IMR-90 (cell line): ENCODE data around the gene MLXIPL. TPM values are rescaled to one million over a fixed set of nuclear protein-coding genes. Genes with fewer than 3 reads are reported as not detected.

ENCODE experiments used
- ATAC-seq: fragments of 200-7000 bp; cut with Tn5 transposase; 2 replicates; pipeline ENCODE4 v1.9.1; 2020; ENCODE audit warnings: low read depth, mild to moderate bottlenecking, moderate library complexity
- BruUV-seq: library from RNA; stranded (reverse); fragments of 400-500 nt; replicated peaks from 2 replicates; lab custom pipeline; 2021; lab: Mats Ljungman, UMichigan
- CTCF ChIA-PET: fragments of 300-600 bp; formaldehyde crosslinking; extraction: SDS; loops from one replicate; lab custom pipeline; 2021; ENCODE audit warnings: antibody characterized with exemption; lab: Yijun Ruan, JAX
- POLR2A ChIA-PET: fragments of 300-600 bp; sonication (Branson Sonifier 250); formaldehyde crosslinking; loops from one replicate; lab custom pipeline; 2022; ENCODE audit warnings: antibody characterized with exemption; ENCODE audit not compliant: unreplicated experiment; lab: Charles Lee
- DNase-seq: peaks from one replicate; pipeline ENCODE4 v3.0.0; 2013
- H2AFZ ChIP-seq: replicated peaks from 2 replicates; pipeline ENCODE3; 2013; ENCODE audit warnings: low read length, mild to moderate bottlenecking; ENCODE audit not compliant: poor library complexity
- H2AK5ac ChIP-seq: 2 replicates; pipeline ENCODE4 v1.6.1; 2013; ENCODE audit warnings: low read depth, low read length, inconsistent platforms
- H2AK9ac ChIP-seq: replicated peaks from 2 replicates; pipeline ENCODE3; 2013; ENCODE audit warnings: mild to moderate bottlenecking, low read depth, low read length, moderate library complexity; ENCODE audit not compliant: poor library complexity
- H2BK120ac ChIP-seq: 2 replicates; pipeline ENCODE4 v1.6.1; 2013; ENCODE audit warnings: low read depth, low read length, inconsistent platforms
- H2BK15ac ChIP-seq: 3 replicates; pipeline ENCODE4 v1.6.1; 2013; ENCODE audit warnings: low read depth, low read length, inconsistent platforms
- H2BK20ac ChIP-seq: 2 replicates; pipeline ENCODE4 v1.6.1; 2013; ENCODE audit warnings: low read depth, mild to moderate bottlenecking, inconsistent platforms, low read length, moderate library complexity
- H2BK5ac ChIP-seq: 2 replicates; pipeline ENCODE4 v1.6.1; 2013; ENCODE audit warnings: mild to moderate bottlenecking, low read depth, low read length, inconsistent platforms; ENCODE audit not compliant: poor library complexity, severe bottlenecking
- H3K14ac ChIP-seq: replicated peaks from 2 replicates; pipeline ENCODE4 v1.6.1; 2013; ENCODE audit warnings: low read depth, low read length, inconsistent platforms
- H3K18ac ChIP-seq: 2 replicates; pipeline ENCODE4 v1.6.1; 2013; ENCODE audit warnings: low read depth, low read length, control low read depth
- H3K23ac ChIP-seq: 2 replicates; pipeline ENCODE4 v1.6.1; 2013; ENCODE audit warnings: low read depth, low read length, inconsistent platforms
- H3K27ac ChIP-seq: 2 replicates; pipeline ENCODE4 v1.5.1; 2013; ENCODE audit warnings: mild to moderate bottlenecking, control low read depth, low read length; ENCODE audit not compliant: insufficient read depth
- H3K27me3 ChIP-seq: 2 replicates; pipeline ENCODE4 v1.6.1; 2013; ENCODE audit warnings: low read length; ENCODE audit not compliant: control insufficient read depth, insufficient read depth
- H3K36me3 ChIP-seq: 2 replicates; pipeline ENCODE4 v1.6.1; 2013; ENCODE audit warnings: low read length, mixed read lengths; ENCODE audit not compliant: control insufficient read depth, insufficient read depth
- H3K4ac ChIP-seq: 2 replicates; pipeline ENCODE4 v1.6.1; 2013; ENCODE audit warnings: low read depth, low read length, inconsistent platforms
- H3K4me1 ChIP-seq: 2 replicates; pipeline ENCODE4 v1.6.1; 2013; ENCODE audit warnings: low read length, mixed read lengths; ENCODE audit not compliant: control insufficient read depth, insufficient read depth
- H3K4me2 ChIP-seq: 2 replicates; pipeline ENCODE4 v1.6.1; 2013; ENCODE audit warnings: low read depth, mild to moderate bottlenecking, control low read depth, low read length, moderate library complexity
- H3K4me3 ChIP-seq: 2 replicates; pipeline ENCODE4 v1.5.1; 2013; ENCODE audit warnings: low read depth, mild to moderate bottlenecking, control low read depth, low read length, moderate library complexity; ENCODE audit not compliant: insufficient read depth
- H3K56ac ChIP-seq: 2 replicates; pipeline ENCODE4 v1.6.1; 2013; ENCODE audit warnings: low read length, inconsistent platforms; ENCODE audit not compliant: insufficient read depth; ENCODE audit errors: extremely low read depth
- H3K79me1 ChIP-seq, 2 experiments: 2 replicates each; pipeline ENCODE4 v1.6.1; 2013; ENCODE audit warnings: low read length in 2 of 2, inconsistent platforms in 1 of 2, low read depth in 1 of 2
- H3K9ac ChIP-seq: 2 replicates; pipeline ENCODE4 v1.6.1; 2013; ENCODE audit warnings: low read depth, low read length, control low read depth
- H3K9me1 ChIP-seq: 2 replicates; pipeline ENCODE4 v1.6.1; 2013; ENCODE audit warnings: low read length, inconsistent platforms; ENCODE audit not compliant: insufficient read depth
- H3K9me3 ChIP-seq: 2 replicates; pipeline ENCODE4 v1.6.1; 2013; ENCODE audit warnings: low read length; ENCODE audit not compliant: control insufficient read depth, insufficient read depth
- H4K20me1 ChIP-seq: 2 replicates; pipeline ENCODE4 v1.6.1; 2013; ENCODE audit warnings: low read length, inconsistent platforms; ENCODE audit not compliant: insufficient read depth
- H4K5ac ChIP-seq: 2 replicates; pipeline ENCODE4 v1.6.1; 2013; ENCODE audit warnings: mild to moderate bottlenecking, low read depth, low read length, control low read depth
- H4K8ac ChIP-seq, 2 experiments: 2 replicates each; pipeline ENCODE4 v1.6.1; 2013; ENCODE audit warnings: low read depth in 2 of 2, low read length in 2 of 2, control low read depth in 1 of 2, inconsistent platforms in 1 of 2
- H4K91ac ChIP-seq: 2 replicates; pipeline ENCODE4 v1.6.1; 2013; ENCODE audit warnings: low read depth, low read length, inconsistent platforms; ENCODE audit not compliant: insufficient read depth
- BHLHE40 ChIP-seq: fragments of 150-350 bp; IDR thresholded peaks from 2 replicates; pipeline ENCODE4 v1.6.1; 2016; ENCODE audit warnings: mild to moderate bottlenecking, low read depth, low read length
- CTCF ChIP-seq: conservative IDR thresholded peaks from 2 replicates; pipeline ENCODE4 v1.5.1; 2012; ENCODE audit warnings: mild to moderate bottlenecking, low read depth, low read length, improper control_type of control experiment
- ELK1 ChIP-seq: fragments of 150-350 bp; IDR thresholded peaks from 2 replicates; pipeline ENCODE4 v1.6.1; 2016; ENCODE audit warnings: low read depth, mild to moderate bottlenecking, low read length, moderate library complexity, borderline replicate concordance
- MAZ ChIP-seq: IDR thresholded peaks from 2 replicates; pipeline ENCODE4 v1.6.1; 2012; ENCODE audit warnings: low read depth, mild to moderate bottlenecking, low read length, improper control_type of control experiment, moderate library complexity, borderline replicate concordance
- MXI1 ChIP-seq: IDR thresholded peaks from 2 replicates; pipeline ENCODE4 v1.6.1; 2012; ENCODE audit warnings: low read depth, mild to moderate bottlenecking, low read length, moderate library complexity, borderline replicate concordance
- POLR2A ChIP-seq: IDR thresholded peaks from 2 replicates; pipeline ENCODE4 v1.6.1; 2012; ENCODE audit warnings: mild to moderate bottlenecking, low read depth, low read length
- RAD21 ChIP-seq: IDR thresholded peaks from 2 replicates; pipeline ENCODE4 v1.6.1; 2012; ENCODE audit warnings: low read length, improper control_type of control experiment
- RCOR1 ChIP-seq: IDR thresholded peaks from 2 replicates; pipeline ENCODE4 v1.6.1; 2012; ENCODE audit warnings: mild to moderate bottlenecking, low read length, improper control_type of control experiment; ENCODE audit not compliant: insufficient replicate concordance
- RFX5 ChIP-seq: IDR thresholded peaks from 2 replicates; pipeline ENCODE4 v1.8.0; 2012; ENCODE audit warnings: low read depth, mild to moderate bottlenecking, low read length, moderate library complexity
- WGBS, 2 experiments: methylation state at CpG; one replicate each; pipeline versions ENCODE4 v1.1.5 to v1.1.7; 2013; ENCODE audit warnings: missing lambda C conversion rate in 2 of 2; ENCODE audit not compliant: insufficient read length in 1 of 2; ENCODE audit errors: extremely low coverage in 2 of 2; 5-methylcytosine and 5-hydroxymethylcytosine counted together
- dilution Hi-C: fragments of 300-500 bp; cut with HindIII; formaldehyde crosslinking; loops from one replicate; pipeline ENCODE4 v1.14.3; 2018; ENCODE audit warnings: low sequenced_read_pairs; ENCODE audit not compliant: unreplicated experiment
- in situ Hi-C: fragments of 300-500 bp; cut with MboI; formaldehyde crosslinking; loops from 3 replicates; pipeline ENCODE4 v1.14.3; 2019; ENCODE audit warnings: low sequenced_read_pairs, inconsistent platforms, mixed read lengths
- intact Hi-C: fragments of 100-400 bp; cut with micrococcal nuclease; formaldehyde crosslinking; loops from 2 replicates; pipeline ENCODE4 v1.10.0; 2022
- polyA plus RNA-seq, 3 experiments: library from polyadenylated mRNA; depleted of rRNA; stranded (reverse); fragments of >200 nt; gene quantifications; 2 replicates each; pipeline ENCODE4 v1.2.3, GENCODE V29; 2012; ENCODE audit warnings: low replicate concordance in 1 of 3
- total RNA-seq: library from RNA; depleted of rRNA; stranded (reverse); fragments of >200 nt; gene quantifications from 2 replicates; pipeline ENCODE4 v1.2.3, GENCODE V29; 2012

Gene MLXIPL
- total and polyA plus RNA-seq, 2 of the 4 experiments (the other 2 are of a cell fraction) = not detected

DNA sequence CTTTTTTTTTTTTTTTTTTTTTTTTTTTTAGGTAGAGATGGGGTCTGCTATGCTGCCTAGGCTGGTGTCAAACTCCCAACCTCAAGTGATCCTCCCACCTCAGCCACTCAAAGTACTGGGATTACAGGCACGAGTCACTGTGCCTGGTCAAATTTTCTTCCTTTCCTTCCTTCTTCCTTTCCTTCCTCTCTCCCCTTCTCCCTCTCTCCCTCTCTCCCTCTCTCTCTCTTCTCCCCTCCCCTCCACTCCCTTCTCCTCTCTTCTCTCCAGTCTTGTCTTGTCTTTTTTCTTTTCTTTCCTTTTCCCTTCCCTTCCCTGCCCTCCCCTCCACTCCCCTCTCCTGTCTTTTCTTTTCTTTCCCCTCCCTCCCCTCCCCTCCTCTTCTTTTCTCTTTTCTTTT, 7.2 kb upstream of the MLXIPL start:
- Histone ChIP-seq H3K9me1 (no peaks in the 10 kb centered on the region), H2AK9ac (no peak overlapping the region), H3K4ac (no peak overlapping the region), H2BK15ac (no peak overlapping the region), H3K36me3 (no peaks in the 10 kb centered on the region), H3K9me3 (no peaks in the 10 kb centered on the region), H4K91ac (no peak overlapping the region), H2AK5ac (no peak overlapping the region), H2AFZ (no peak overlapping the region), H2BK120ac (no peak overlapping the region), H3K4me3 (no peak overlapping the region), H3K56ac (no peak overlapping the region), H4K8ac (no peak overlapping the region), H2BK5ac (no peak overlapping the region), H3K18ac (no peak overlapping the region), H2BK20ac (no peak overlapping the region), H3K27ac (no peak overlapping the region), H4K5ac (no peak overlapping the region), H3K27me3 (peaks cover 38% of the 10 kb centered on the region), H3K23ac (no peak overlapping the region), H3K4me2 (no peak overlapping the region), H3K9ac (no peak overlapping the region), H3K14ac (no peak overlapping the region), H3K4me1 (peaks cover 4% of the 10 kb centered on the region; the same call in 1 of the 2 replicates), H4K20me1 (no peaks in the 10 kb centered on the region), H3K79me1 (no peaks in the 10 kb centered on the region)
- ChIA-PET POLR2A (interaction anchor here (0.6 kb wide), 1 partner anchor 13 kb away, joined by 14 read pairs; no protein-coding TSS in a partner anchor), CTCF (interaction anchor here (1.1 kb wide), 1 partner anchor 94 kb away, joined by 6 read pairs; no protein-coding TSS in a partner anchor)
- no peak for DNase-seq
- intact Hi-C loops = no loop called here
- no TSS peak for BruUV-seq
- in situ Hi-C loops = no loop called here
- TF ChIP-seq RAD21 (no peak), RFX5 (no peak), ELK1 (no peak), MAZ (no peak), BHLHE40 (no peak), RCOR1 (no peak), CTCF (no peak), MXI1 (no peak), POLR2A (no peak)
- WGBS, 2 experiments = 33% methylated on average over 1 of the region's 1 CpG; no CpG with 5 or more reads in 1 of the 2 experiments
- dilution Hi-C loops = no loop called here
- no peak for ATAC-seq
